Vagina (tissue), 2 donors: ENCODE results near the gene KLC1.

Experiments used
- CTCF ChIP-seq, 3 experiments: fragments of 450-650 bp in 2 of 3; fragments of 200-600 bp in 1 of 3; sonication (generic) in 1 of 3; IDR thresholded peaks; one replicate each; pipeline ENCODE4 v1.5.1; 2017 to 2019; ENCODE audit warnings: antibody characterized with exemption in 3 of 3, mild to moderate bottlenecking in 2 of 3, moderate library complexity in 2 of 3
- POLR2A ChIP-seq, 2 donors: fragments of 450-650 bp; IDR thresholded peaks; one replicate each; pipeline ENCODE4 v1.6.1; 2017; ENCODE audit warnings: antibody characterized with exemption in 2 of 2, mild to moderate bottlenecking in 2 of 2, moderate library complexity in 2 of 2

DNA sequence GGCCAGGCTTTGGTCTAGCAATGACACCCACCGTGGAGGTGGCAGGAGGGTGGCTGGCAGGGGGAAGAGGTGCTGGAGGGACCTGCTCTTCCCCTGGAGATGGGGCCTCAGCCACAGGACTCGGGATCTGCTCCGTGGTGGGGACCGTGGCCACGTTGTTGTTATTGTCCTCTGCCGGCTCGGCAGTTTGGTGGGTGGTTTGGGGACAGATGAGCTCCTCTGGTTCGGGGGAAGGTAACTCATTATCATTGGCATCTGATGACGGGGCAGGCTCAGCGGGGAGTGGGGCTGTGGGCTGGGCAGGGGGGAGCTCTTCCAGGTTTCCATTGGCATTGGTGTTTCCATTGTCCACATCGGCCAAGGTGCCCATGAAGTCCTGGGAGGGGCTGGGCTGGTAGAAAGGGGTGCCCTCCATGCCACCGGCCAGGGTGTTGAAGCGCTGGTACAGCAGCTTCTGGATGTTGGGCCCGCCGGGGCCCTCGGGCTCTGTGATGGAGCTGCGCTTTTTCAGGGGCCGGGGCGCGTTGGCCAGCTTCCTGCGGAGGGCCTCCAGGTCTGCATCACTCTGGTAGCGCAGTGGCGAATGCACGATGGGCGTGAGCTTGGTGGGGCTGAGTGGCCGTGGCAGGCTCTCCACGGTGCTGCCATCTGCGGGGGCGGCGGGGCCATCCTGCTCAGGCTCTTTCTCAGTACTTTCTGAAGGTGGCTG, 110.9 kb downstream of the KLC1 start:
- no peak for TF ChIP-seq POLR2A (IDR thresholded peaks at IDR 0.05)
- no peak for TF ChIP-seq CTCF (IDR thresholded peaks at IDR 0.05)
